Activated B cell treated with CpG ODN at 0.5 μM for 24 hours (primary cell): ENCODE measurements around the gene GABARAP. TPM values are rescaled to one million over a fixed set of nuclear protein-coding genes. Genes with fewer than 3 reads are reported as not detected.

Experiments used
- ATAC-seq: fragments of 200-7000 bp; cut with Tn5 transposase; one replicate; pipeline ENCODE4 v1.10.0; 2021; ENCODE audit warnings: low read depth, mild to moderate bottlenecking, moderate library complexity
- CTCF ChIA-PET: fragments of 350-600 bp; sonication (Branson Sonifier 250); formaldehyde crosslinking; loops from one replicate; lab custom pipeline; 2021; ENCODE audit warnings: antibody characterized with exemption; lab: Charles Lee
- POLR2A ChIA-PET: fragments of 350-600 bp; sonication (Branson Sonifier 250); formaldehyde crosslinking; loops from one replicate; lab custom pipeline; 2021; ENCODE audit warnings: antibody characterized with exemption; lab: Charles Lee
- DNase-seq: peaks from one replicate; pipeline ENCODE4 v3.0.0; 2022
- H3K27ac Mint-ChIP-seq: one replicate; pipeline ENCODE4 v1.8.0; 2020; ENCODE audit warnings: mixed read lengths
- H3K27me3 Mint-ChIP-seq: one replicate; pipeline ENCODE4 v1.8.0; 2021; ENCODE audit warnings: mixed read lengths
- H3K36me3 Mint-ChIP-seq: one replicate; pipeline ENCODE4 v1.8.0; 2021; ENCODE audit warnings: low read depth, mixed read lengths
- H3K4me1 Mint-ChIP-seq: one replicate; pipeline ENCODE4 v1.8.0; 2021; ENCODE audit warnings: mixed read lengths
- H3K4me3 Mint-ChIP-seq: one replicate; pipeline ENCODE4 v1.8.0; 2020; ENCODE audit warnings: mild to moderate bottlenecking, mixed read lengths
- H3K9me3 Mint-ChIP-seq: one replicate; pipeline ENCODE4 v1.8.0; 2020; ENCODE audit warnings: mixed read lengths
- intact Hi-C: fragments of 100-400 bp; cut with micrococcal nuclease; formaldehyde crosslinking; loops from one replicate; pipeline ENCODE4 v1.15.1; 2024
- total RNA-seq: library from RNA; stranded (reverse); gene quantifications from 2 replicates; pipeline ENCODE4 v1.2.3, GENCODE V29; 2022
- TF ChIP-seq, protein P1 (sequence below): fragments of 200-600 bp; IDR thresholded peaks from one replicate; pipeline ENCODE4 v1.8.0; 2022; ENCODE audit warnings: antibody characterized with exemption, mild to moderate bottlenecking

Gene GABARAP
- total RNA-seq, 1 donor from 2014 or later, result 291 TPM

DNA sequence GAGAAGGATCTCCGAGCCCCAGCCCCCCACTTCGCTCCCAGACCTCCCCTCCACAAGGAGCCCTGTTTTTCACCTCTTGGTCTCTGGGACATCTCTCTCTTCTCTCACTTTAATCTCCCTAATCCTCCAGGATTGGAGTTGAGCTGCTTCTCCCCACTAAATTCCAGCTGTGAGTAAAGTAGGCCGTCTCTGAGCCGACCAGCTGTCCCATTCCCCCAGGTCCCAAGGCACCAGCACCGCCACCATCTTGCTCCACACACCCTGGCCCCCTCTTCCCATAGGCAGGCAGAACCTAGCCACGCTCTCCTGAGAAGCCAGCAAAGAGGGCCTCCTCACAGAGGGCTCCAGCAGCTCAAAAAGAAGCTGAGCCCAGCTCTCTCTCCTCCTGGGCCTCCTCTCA, 23.5 kb downstream of the GABARAP start:
- Mint-ChIP-seq H3K36me3 (peaks cover 31% of the 10 kb centered on the region), H3K27ac (peak overlapping the region; percentile 91), H3K4me1 (peaks cover 65% of the 10 kb centered on the region), H3K27me3 (no peaks in the 10 kb centered on the region), H3K9me3 (no peaks in the 10 kb centered on the region), H3K4me3 (no peak overlapping the region)
- TF ChIP-seq, protein P1, sequence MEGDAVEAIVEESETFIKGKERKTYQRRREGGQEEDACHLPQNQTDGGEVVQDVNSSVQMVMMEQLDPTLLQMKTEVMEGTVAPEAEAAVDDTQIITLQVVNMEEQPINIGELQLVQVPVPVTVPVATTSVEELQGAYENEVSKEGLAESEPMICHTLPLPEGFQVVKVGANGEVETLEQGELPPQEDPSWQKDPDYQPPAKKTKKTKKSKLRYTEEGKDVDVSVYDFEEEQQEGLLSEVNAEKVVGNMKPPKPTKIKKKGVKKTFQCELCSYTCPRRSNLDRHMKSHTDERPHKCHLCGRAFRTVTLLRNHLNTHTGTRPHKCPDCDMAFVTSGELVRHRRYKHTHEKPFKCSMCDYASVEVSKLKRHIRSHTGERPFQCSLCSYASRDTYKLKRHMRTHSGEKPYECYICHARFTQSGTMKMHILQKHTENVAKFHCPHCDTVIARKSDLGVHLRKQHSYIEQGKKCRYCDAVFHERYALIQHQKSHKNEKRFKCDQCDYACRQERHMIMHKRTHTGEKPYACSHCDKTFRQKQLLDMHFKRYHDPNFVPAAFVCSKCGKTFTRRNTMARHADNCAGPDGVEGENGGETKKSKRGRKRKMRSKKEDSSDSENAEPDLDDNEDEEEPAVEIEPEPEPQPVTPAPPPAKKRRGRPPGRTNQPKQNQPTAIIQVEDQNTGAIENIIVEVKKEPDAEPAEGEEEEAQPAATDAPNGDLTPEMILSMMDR, result no peak
- DNase-seq (no peak), ATAC-seq (no peak)
- CTCF ChIA-PET, result interaction anchor here (1.2 kb wide), 1 partner anchor 173 kb away, joined by 4 read pairs; no protein-coding TSS in a partner anchor
- POLR2A ChIA-PET, result interaction anchor here (0.6 to 10.5 kb wide), 6 partner anchors 10 to 467 kb away, joined by 3 to 245 read pairs (median 6); partner anchors contain the start of genes DVL2, GABARAP and PHF23
- intact Hi-C loops, result loop anchor here (1.0 to 5.0 kb wide), 2 partner anchors 13 to 134 kb away; partner anchors contain the start of gene KCTD11

DNA sequence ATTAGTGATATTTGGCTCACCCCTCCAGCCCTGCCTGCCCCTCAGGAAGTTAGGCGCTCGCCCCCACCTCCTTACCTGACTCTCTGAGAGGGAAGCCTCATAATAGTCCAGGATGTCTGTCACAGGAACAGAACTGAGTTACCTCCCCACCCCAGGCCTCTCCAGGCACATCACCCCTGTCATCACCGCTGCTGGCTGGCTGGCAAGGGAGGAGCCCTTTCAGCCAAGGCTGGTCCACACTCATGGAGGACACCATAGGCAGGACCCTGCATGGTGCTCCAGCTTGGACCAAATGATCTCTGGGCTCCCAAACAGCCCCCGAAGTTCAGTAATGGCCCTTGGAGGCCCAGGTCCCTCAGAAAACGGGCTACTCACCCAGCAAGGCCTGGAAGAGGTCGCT, 24.1 kb downstream of the GABARAP start:
- peaks cover 70% of the 10 kb centered on the region for H3K4me1 Mint-ChIP-seq
- ATAC-seq, result no peak
- no peaks in the 10 kb centered on the region for H3K9me3 Mint-ChIP-seq
- TF ChIP-seq, protein P1, result no peak
- H3K27ac Mint-ChIP-seq, result no peak overlapping the region
- intact Hi-C loops, result loop anchor here (5.0 kb wide), 1 partner anchor 134 kb away; the partner anchor contains the start of gene KCTD11
- DNase-seq, result no peak
- no peak overlapping the region for H3K4me3 Mint-ChIP-seq
- H3K36me3 Mint-ChIP-seq, result peaks cover 25% of the 10 kb centered on the region
- H3K27me3 Mint-ChIP-seq, result no peaks in the 10 kb centered on the region
- CTCF ChIA-PET, result no interaction called here
- POLR2A ChIA-PET, result interaction anchor here (0.6 to 10.5 kb wide), 3 partner anchors 18 to 314 kb away, joined by 3 to 245 read pairs (median 5); partner anchors contain the start of genes DVL2, GABARAP and PHF23

DNA sequence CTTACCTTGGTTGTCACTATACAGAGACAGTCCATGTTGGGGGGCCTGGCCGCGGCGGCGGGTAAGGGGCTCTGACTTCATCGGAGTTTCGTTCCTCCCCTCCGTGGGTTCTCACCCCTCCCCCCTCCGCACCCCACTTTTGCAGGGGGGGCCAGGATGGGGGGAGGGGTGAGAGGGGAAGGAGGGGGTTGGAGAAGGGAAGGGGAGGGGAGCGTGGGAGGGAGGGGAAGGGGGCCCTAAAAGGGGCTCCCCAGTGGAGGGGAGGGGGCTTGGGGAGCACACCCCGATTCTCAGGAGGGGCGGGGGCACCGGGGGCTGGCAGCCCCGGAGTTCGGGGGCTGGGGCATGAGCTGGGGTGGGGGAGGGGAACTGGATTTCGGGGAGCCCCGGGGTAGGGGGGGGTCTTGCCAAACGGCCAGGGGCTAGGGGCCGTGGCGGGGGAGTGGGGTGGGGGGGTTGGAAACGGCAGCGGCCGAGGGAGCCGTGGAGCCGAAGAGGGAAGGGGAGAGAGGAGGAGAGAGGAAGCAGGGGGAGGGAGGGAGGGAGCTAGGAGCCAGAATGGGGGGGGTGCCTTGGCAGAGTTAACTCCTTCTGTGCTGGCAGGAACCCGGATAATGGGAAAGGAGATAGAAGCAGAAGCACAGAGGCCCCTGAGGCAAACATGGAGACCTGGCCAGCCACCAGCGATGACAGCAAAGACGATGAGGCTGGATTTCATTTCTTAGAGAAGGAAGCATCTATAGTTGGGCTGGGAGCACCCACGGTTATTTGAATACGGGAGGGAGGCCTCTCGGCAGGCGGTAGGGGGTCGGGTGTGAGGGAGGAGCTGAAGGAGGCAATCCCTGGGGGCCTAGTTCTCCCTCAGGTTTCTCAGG, 24.9 kb downstream of the GABARAP start:
- Mint-ChIP-seq H3K4me3 (peak overlapping the region; percentile 46), H3K27me3 (no peaks in the 10 kb centered on the region), H3K36me3 (peaks cover 17% of the 10 kb centered on the region), H3K4me1 (peaks cover 70% of the 10 kb centered on the region), H3K9me3 (no peaks in the 10 kb centered on the region), H3K27ac (no peak overlapping the region)
- ATAC-seq (no peak), DNase-seq (no peak)
- ChIA-PET POLR2A (interaction anchor here (0.8 to 10.5 kb wide), 2 partner anchors 19 to 92 kb away, joined by 3 to 245 read pairs; partner anchors contain the start of genes DVL2, GABARAP and PHF23), CTCF (no interaction called here)
- TF ChIP-seq, protein P1, result no peak
- intact Hi-C loops, result loop anchor here (5.0 kb wide), 1 partner anchor 135 kb away; the partner anchor contains the start of gene KCTD11

DNA sequence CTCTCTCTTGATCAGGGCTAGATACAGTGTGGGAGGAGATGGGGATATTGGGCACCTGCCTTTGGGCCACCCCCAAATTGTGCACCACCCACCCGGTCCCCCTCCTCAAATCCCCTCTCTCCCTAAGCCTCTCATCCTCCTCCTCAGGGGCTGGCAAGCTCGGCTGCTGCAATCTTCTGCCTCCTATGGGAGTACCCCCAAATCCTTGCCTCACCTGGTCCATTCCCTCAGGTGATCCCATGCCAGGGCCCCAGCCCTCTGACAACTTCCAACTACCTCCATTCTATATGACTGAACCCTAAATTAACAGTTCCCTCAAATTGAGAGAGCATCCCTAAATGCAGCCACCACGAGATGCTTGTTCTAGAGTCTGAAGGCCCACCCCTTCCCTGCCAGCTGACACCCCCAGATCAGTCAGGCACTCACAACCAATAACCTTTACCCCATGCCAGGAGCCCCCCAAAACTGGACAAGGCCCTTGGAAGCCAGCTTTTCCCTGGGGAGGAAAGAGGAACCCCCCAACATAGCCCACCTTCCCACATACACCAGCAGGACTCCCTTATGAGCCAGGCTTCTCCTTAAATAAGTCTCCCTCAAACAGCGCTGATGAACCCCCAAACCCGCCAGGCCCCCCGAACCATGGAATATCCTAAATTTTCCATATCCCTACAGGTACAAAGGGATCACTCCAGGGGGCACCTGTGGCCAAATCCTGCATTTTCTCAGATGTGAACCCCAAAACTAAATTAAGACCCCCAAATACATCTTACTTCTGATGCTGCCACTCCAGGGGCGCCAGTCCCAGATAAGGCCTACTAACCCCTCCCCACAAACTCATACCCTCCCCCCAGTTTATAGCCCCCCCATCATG, 25.8 kb downstream of the GABARAP start:
- H3K4me1 Mint-ChIP-seq, result peaks cover 69% of the 10 kb centered on the region
- no peak for DNase-seq
- TF ChIP-seq, protein P1, result no peak
- ATAC-seq, result no peak
- CTCF ChIA-PET, result no interaction called here
- H3K27me3 Mint-ChIP-seq, result no peaks in the 10 kb centered on the region
- no peaks in the 10 kb centered on the region for H3K9me3 Mint-ChIP-seq
- H3K4me3 Mint-ChIP-seq, result no peak overlapping the region
- H3K27ac Mint-ChIP-seq, result peak overlapping the region; percentile 53
- POLR2A ChIA-PET, result interaction anchor here (0.5 to 2.5 kb wide), 3 partner anchors 23 to 264 kb away, joined by 3 to 10 read pairs (median 4); partner anchors contain the start of genes GABARAP and PHF23
- intact Hi-C loops, result loop anchor here (5.0 kb wide), 1 partner anchor 136 kb away; the partner anchor contains the start of gene KCTD11
- H3K36me3 Mint-ChIP-seq, result peaks cover 9% of the 10 kb centered on the region
